Osteoblast (primary cell): ENCODE results near the gene HDAC4. TPM values are rescaled to one million over a fixed set of nuclear protein-coding genes. Genes with fewer than 3 reads are reported as not detected.
"Not testable (repeated sequence)": the region's sequence is repeated elsewhere in the genome, so short reads cannot be mapped to it uniquely, and the experiment has no call there.

Experiments used
- DNase-seq: peaks from one replicate; pipeline ENCODE4 v3.0.0; 2011; ENCODE audit warnings: low spot score, mixed read lengths; ENCODE audit not compliant: insufficient read length; ENCODE audit errors: missing footprints
- H2AFZ ChIP-seq: 2 replicates; pipeline ENCODE4 v1.6.0; 2011; ENCODE audit warnings: mild to moderate bottlenecking, low read length
- H3K27ac ChIP-seq: 2 replicates; pipeline ENCODE4 v1.5.1; 2011; ENCODE audit warnings: mild to moderate bottlenecking, low read depth, low read length, moderate library complexity
- H3K27me3 ChIP-seq: 2 replicates; pipeline ENCODE4 v1.6.0; 2012; ENCODE audit warnings: mild to moderate bottlenecking, control low read depth, inconsistent platforms, low read length, moderate library complexity; ENCODE audit not compliant: insufficient read depth
- H3K36me3 ChIP-seq: 2 replicates; pipeline ENCODE4 v1.5.1; 2011; ENCODE audit warnings: mild to moderate bottlenecking, low read length, control low read depth, moderate library complexity; ENCODE audit not compliant: insufficient read depth
- H3K4me1 ChIP-seq: 2 replicates; pipeline ENCODE4 v1.5.1; 2011; ENCODE audit warnings: mild to moderate bottlenecking, low read length, control low read depth, moderate library complexity; ENCODE audit not compliant: insufficient read depth
- H3K4me2 ChIP-seq: 2 replicates; pipeline ENCODE4 v1.6.0; 2011; ENCODE audit warnings: mild to moderate bottlenecking, low read length; ENCODE audit not compliant: insufficient read depth
- H3K4me3 ChIP-seq: fragments of 200-600 bp; sonication (generic); 3 replicates; pipeline ENCODE4 v1.5.1; 2012; ENCODE audit warnings: mild to moderate bottlenecking, low read length, inconsistent platforms; ENCODE audit not compliant: insufficient read depth
- H3K79me2 ChIP-seq: 2 replicates; pipeline ENCODE4 v1.6.0; 2012; ENCODE audit warnings: mild to moderate bottlenecking, low read length, control low read depth, inconsistent platforms; ENCODE audit not compliant: insufficient read depth
- H3K9me3 ChIP-seq: 2 replicates; pipeline ENCODE4 v1.5.1; 2011; ENCODE audit warnings: low read depth, low read length, control low read depth
- H4K20me1 ChIP-seq: 2 replicates; pipeline ENCODE4 v1.6.0; 2012; ENCODE audit warnings: mild to moderate bottlenecking, low read length, control low read depth; ENCODE audit not compliant: insufficient read depth
- total RNA-seq: library from RNA; depleted of rRNA; stranded (reverse); fragments of >200 nt; gene quantifications from 2 replicates; pipeline ENCODE4 v1.2.3, GENCODE V29; 2012
- TF ChIP-seq, protein P1 (sequence below): IDR thresholded peaks from 2 replicates; pipeline ENCODE4 v1.5.1; 2011; ENCODE audit warnings: mild to moderate bottlenecking, low read depth, low read length, moderate library complexity; ENCODE audit errors: extremely low read depth

HDAC4 gene
- total RNA-seq, 1 donor: 30.8 TPM

DNA sequence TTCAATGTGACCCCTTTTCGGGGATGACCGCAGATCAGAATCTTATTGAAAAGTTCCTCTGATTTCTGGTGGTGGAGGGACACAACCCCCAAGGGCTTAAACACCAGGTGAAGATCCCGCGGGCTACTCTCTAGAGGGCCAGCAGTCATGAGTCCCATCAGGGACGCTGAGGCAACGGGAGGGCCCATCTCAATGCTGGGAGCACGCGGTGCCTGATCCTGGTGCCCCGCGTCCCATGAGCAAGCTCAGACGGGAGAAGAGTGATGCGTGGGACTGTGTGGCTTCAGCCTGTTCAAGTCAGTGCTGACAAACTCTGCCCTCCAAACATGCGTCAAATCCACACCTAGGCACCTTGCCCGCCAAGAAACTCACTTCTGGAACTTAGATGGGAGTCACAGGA is 328.0 kb downstream of the HDAC4 start:
- Histone ChIP-seq H3K4me2 (no peak overlapping the region), H3K4me3 (no peak overlapping the region), H3K36me3 (no peaks in the 10 kb centered on the region), H3K79me2 (no peaks in the 10 kb centered on the region), H3K9me3 (no peaks in the 10 kb centered on the region), H3K4me1 (no peaks in the 10 kb centered on the region), H3K27ac (no peak overlapping the region), H3K27me3 (no peaks in the 10 kb centered on the region), H4K20me1 (peaks cover 3% of the 10 kb centered on the region), H2AFZ (no peak overlapping the region)
- DNase-seq: no peak
- TF ChIP-seq, protein P1, sequence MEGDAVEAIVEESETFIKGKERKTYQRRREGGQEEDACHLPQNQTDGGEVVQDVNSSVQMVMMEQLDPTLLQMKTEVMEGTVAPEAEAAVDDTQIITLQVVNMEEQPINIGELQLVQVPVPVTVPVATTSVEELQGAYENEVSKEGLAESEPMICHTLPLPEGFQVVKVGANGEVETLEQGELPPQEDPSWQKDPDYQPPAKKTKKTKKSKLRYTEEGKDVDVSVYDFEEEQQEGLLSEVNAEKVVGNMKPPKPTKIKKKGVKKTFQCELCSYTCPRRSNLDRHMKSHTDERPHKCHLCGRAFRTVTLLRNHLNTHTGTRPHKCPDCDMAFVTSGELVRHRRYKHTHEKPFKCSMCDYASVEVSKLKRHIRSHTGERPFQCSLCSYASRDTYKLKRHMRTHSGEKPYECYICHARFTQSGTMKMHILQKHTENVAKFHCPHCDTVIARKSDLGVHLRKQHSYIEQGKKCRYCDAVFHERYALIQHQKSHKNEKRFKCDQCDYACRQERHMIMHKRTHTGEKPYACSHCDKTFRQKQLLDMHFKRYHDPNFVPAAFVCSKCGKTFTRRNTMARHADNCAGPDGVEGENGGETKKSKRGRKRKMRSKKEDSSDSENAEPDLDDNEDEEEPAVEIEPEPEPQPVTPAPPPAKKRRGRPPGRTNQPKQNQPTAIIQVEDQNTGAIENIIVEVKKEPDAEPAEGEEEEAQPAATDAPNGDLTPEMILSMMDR: no peak

DNA sequence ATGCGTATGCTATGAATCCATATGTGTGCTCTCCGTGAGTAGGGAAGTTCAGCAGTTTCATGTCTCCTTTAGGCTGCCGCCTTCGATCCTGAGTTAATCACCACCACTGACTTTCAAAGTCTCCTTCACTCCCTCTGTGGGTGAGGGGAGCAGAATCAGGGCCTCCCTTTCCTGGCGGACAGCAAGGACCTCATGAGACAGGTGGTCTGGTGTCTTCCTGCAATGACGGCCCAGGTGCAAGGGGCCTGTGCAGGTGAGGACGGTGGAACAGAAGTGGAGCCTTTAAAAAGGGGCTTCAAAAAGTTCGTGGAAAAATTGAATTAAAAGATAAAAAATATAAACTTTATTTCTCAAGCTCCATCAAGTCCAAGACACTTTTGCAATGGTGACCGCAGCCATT is 330.4 kb downstream of the HDAC4 start:
- no peak overlapping the region for H3K27ac ChIP-seq
- H3K27me3 ChIP-seq: no peaks in the 10 kb centered on the region
- H3K4me2 ChIP-seq: no peak overlapping the region
- no peak overlapping the region for H3K4me3 ChIP-seq
- peaks cover 1% of the 10 kb centered on the region for H4K20me1 ChIP-seq
- no peak overlapping the region for H2AFZ ChIP-seq
- no peaks in the 10 kb centered on the region for H3K9me3 ChIP-seq
- no peaks in the 10 kb centered on the region for H3K79me2 ChIP-seq
- no peaks in the 10 kb centered on the region for H3K4me1 ChIP-seq
- TF ChIP-seq, protein P1: no peak
- no peak for DNase-seq
- H3K36me3 ChIP-seq: no peaks in the 10 kb centered on the region

DNA sequence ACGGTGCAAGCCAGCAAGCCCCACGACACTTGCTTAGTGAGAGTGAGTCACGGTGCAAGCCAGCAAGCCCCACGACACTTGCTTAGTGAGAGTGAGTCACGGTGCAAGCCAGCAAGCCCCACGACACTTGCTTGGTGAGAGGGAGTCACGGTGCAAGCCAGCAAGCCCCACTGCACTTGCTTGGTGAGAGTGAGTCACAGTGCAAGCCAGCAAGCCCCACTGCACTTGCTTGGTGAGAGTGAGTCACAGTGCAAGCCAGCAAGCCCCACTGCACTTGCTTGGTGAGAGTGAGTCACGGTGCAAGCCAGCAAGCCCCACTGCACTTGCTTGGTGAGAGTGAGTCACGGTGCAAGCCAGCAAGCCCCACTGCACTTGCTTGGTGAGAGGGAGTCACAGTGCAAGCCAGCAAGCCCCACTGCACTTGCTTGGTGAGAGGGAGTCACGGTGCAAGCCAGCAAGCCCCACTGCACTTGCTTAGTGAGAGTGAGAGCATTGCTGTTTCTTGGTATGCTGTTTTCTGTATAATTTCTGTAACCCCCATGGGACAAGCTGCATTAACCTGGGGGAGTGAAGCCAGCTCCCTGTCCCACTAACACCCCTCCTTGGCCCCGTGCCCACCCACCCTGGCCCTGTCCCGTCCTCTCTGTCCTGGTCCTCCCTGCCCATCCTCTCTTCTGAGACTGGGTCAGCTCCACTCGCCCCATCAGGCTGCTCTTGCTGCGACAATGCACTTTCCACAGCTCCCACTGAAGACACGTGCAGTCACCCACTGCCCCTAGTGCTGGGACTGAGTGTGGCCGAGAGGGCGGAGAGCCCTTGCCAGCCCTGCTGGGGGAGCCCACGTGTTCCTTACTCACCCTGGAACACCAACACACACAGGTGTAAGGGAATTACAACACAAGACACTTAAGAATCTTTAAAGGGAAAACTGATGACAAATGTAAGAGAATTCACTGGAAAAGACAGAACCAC is 331.2 kb downstream of the HDAC4 start:
- H3K79me2 ChIP-seq, DNase-seq, H3K9me3 ChIP-seq, H3K36me3 ChIP-seq, H3K4me3 ChIP-seq, H3K27ac ChIP-seq, H2AFZ ChIP-seq, H3K4me2 ChIP-seq, H3K27me3 ChIP-seq, H4K20me1 ChIP-seq, H3K4me1 ChIP-seq: not testable (repeated sequence)

DNA sequence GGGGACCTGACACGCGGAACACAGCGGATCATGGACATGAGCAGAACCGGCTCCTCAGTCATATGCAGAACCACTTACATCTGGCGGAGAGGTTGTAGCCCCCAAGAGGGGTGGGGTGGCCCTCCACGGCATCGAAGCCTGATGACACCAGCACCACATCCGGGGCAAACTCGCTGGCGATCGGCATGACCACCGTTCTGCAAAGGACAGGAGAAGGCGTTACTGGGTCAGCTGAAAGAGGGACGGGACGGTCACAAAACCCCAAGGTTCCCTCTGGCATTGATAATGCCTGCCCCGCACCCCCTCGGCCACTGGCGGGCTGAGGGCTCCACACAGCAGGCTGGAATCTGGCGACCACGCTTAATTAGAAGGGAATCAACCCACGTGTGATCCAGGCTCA is 332.4 kb downstream of the HDAC4 start:
- Histone ChIP-seq H2AFZ (no peak overlapping the region), H3K27ac (no peak overlapping the region), H4K20me1 (no peaks in the 10 kb centered on the region), H3K4me3 (no peak overlapping the region), H3K4me2 (no peak overlapping the region), H3K36me3 (no peaks in the 10 kb centered on the region), H3K9me3 (no peaks in the 10 kb centered on the region), H3K4me1 (no peaks in the 10 kb centered on the region), H3K79me2 (no peaks in the 10 kb centered on the region), H3K27me3 (no peaks in the 10 kb centered on the region)
- TF ChIP-seq, protein P1: no peak
- DNase-seq: no peak
